Body of pancreas (tissue), 4 donors: ENCODE measurements around the gene RFC2. TPM values are rescaled to one million over a fixed set of nuclear protein-coding genes. Genes with fewer than 3 reads are reported as not detected.
"Not testable (repeated sequence)": the region's sequence is repeated elsewhere in the genome, so short reads cannot be mapped to it uniquely, and the experiment has no call there.

Experiments
- ATAC-seq: fragments of 150-250 bp; one replicate; pipeline ENCODE4 v1.9.1; 2016
- DNase-seq, 4 donors: peaks; one replicate each; pipeline ENCODE4 v3.0.0-alpha.2; 2019
- H3K27ac ChIP-seq, 4 donors: fragments of 200-600 bp; sonication (generic); 1 replicate in 3 of 4; 2 replicates in 1 of 4; pipeline versions ENCODE4 v1.5.1 to v1.6.1; 2016 to 2019; ENCODE audit warnings: mild to moderate bottlenecking in 1 of 4, mixed read lengths in 1 of 4, moderate library complexity in 1 of 4
- H3K27me3 ChIP-seq, 2 donors: fragments of 200-600 bp; sonication (generic); one replicate each; pipeline ENCODE4 v1.6.0; 2016; ENCODE audit warnings: mild to moderate bottlenecking in 1 of 2
- H3K36me3 ChIP-seq, 2 donors: fragments of 200-600 bp; sonication (generic); replicated peaks in 1 of 2; 2 replicates each; pipeline ENCODE4 v1.5.1; 2016; ENCODE audit warnings: low read depth in 2 of 2; ENCODE audit not compliant: insufficient read depth in 1 of 2
- H3K4me1 ChIP-seq: fragments of 200-600 bp; sonication (generic); one replicate; pipeline ENCODE4 v1.6.0; 2016
- H3K4me3 ChIP-seq, 2 donors: fragments of 200-600 bp; sonication (generic); 1 replicate in 1 of 2; 2 replicates in 1 of 2; pipeline ENCODE4 v1.5.1; 2016 to 2019
- H3K9me3 ChIP-seq, 3 donors: fragments of 200-600 bp; sonication (generic); 1 replicate in 2 of 3; 2 replicates in 1 of 3; pipeline ENCODE4 v1.5.1; 2016
- CTCF ChIP-seq, 7 experiments: fragments of 450-650 bp in 4 of 7; fragments of 200-600 bp in 3 of 7; sonication (generic) in 3 of 7; IDR thresholded peaks; one replicate each; pipeline ENCODE4 v1.5.1; 2016 to 2019; ENCODE audit warnings: antibody characterized with exemption in 7 of 7
- POLR2A ChIP-seq, 3 donors: fragments of 450-650 bp; IDR thresholded peaks; one replicate each; pipeline ENCODE4 v1.6.1; 2016; ENCODE audit warnings: antibody characterized with exemption in 3 of 3, mild to moderate bottlenecking in 2 of 3
- WGBS, 2 donors: methylation state at CpG; one replicate each; pipeline ENCODE4 v1.1.5; 2017; 5-methylcytosine and 5-hydroxymethylcytosine counted together
- intact Hi-C: fragments of 100-400 bp; cut with DNase I; formaldehyde crosslinking; loops from one replicate; pipeline ENCODE4 v1.15.1; 2023
- total RNA-seq, 2 donors: library from RNA; depleted of rRNA; stranded (reverse); fragments of >200 nt; gene quantifications; one replicate each; pipeline ENCODE4 v1.1.0, GENCODE V29; 2016

RFC2 gene
- total RNA-seq, 2 donors from 2014 or later = 7.9 to 10.1 TPM

- no peaks in the 10 kb centered on the region for H3K4me1 ChIP-seq
- H3K9me3 ChIP-seq = no peaks in the 10 kb centered on the region
- no peaks in the 10 kb centered on the region for H3K36me3 ChIP-seq
- no peak for TF ChIP-seq CTCF (IDR thresholded peaks at IDR 0.05)
- no peak for TF ChIP-seq POLR2A (IDR thresholded peaks at IDR 0.05)
- intact Hi-C loops = no loop called here
- DNase-seq (no peak), ATAC-seq (no peak)
- WGBS, 2 donors = 89% methylated on average over 11 of the region's 11 CpGs; no CpG with 5 or more reads in 1 of the 2 donors
- no peaks in the 10 kb centered on the region for H3K27me3 ChIP-seq
- no peak overlapping the region for H3K4me3 ChIP-seq
- H3K27ac ChIP-seq = no peak overlapping the region
Observed at GRCh38 chr7:74212661-74213060, 41.5 kb downstream of the RFC2 start.

GRCh38 chr7:74208241-74208640 lies 46.0 kb downstream of the RFC2 start:
- ATAC-seq, H3K9me3 ChIP-seq, H3K36me3 ChIP-seq, intact Hi-C loops, H3K27ac ChIP-seq, H3K4me1 ChIP-seq, H3K4me3 ChIP-seq, H3K27me3 ChIP-seq, DNase-seq: not testable (repeated sequence)
- 79 to 87% methylated on average over 5 to 7 of the region's 7 CpGs for WGBS, 2 donors

- 81 to 86% methylated on average over 10 to 11 of the region's 11 CpGs for WGBS, 2 donors
- peaks cover 8% of the 10 kb centered on the region for H3K4me1 ChIP-seq
- intact Hi-C loops = loop anchor here (2.0 kb wide), 1 partner anchor 193 kb away; no protein-coding TSS in a partner anchor
- ATAC-seq (no peak), DNase-seq (no peak)
- TF ChIP-seq POLR2A (IDR thresholded peaks at IDR 0.05) (no peak), CTCF (IDR thresholded peaks at IDR 0.05) (no peak)
- H3K4me3 ChIP-seq = no peak overlapping the region
- H3K27me3 ChIP-seq = no peaks in the 10 kb centered on the region
- H3K9me3 ChIP-seq = no peaks in the 10 kb centered on the region
- H3K36me3 ChIP-seq = no peaks in the 10 kb centered on the region
- no peak overlapping the region for H3K27ac ChIP-seq
Observed at GRCh38 chr7:74207586-74207985, 46.6 kb downstream of the RFC2 start.

- no peak overlapping the region for H3K4me3 ChIP-seq
- TF ChIP-seq POLR2A (IDR thresholded peaks at IDR 0.05) (no peak), CTCF (IDR thresholded peaks at IDR 0.05) (peak; percentile 84 to 97 (median 95))
- intact Hi-C loops = loop anchor here (2.0 kb wide), 1 partner anchor 194 kb away; no protein-coding TSS in a partner anchor
- H3K4me1 ChIP-seq = peaks cover 8% of the 10 kb centered on the region
- no peaks in the 10 kb centered on the region for H3K27me3 ChIP-seq
- no peak overlapping the region for H3K27ac ChIP-seq
- 15 to 69% methylated on average over 5 to 23 of the region's 23 CpGs for WGBS, 2 donors
- ATAC-seq (peak; percentile 90), DNase-seq (peak; percentile 87 to 91 (median 90))
- H3K36me3 ChIP-seq = no peaks in the 10 kb centered on the region
- H3K9me3 ChIP-seq = no peaks in the 10 kb centered on the region
Observed at GRCh38 chr7:74206589-74207120, 47.5 kb downstream of the RFC2 start.

- intact Hi-C loops = loop anchor here (2.0 kb wide), 1 partner anchor 195 kb away; no protein-coding TSS in a partner anchor
- not testable (repeated sequence) for H3K4me3 ChIP-seq, H3K4me1 ChIP-seq, H3K27me3 ChIP-seq, DNase-seq, ATAC-seq, H3K27ac ChIP-seq, H3K9me3 ChIP-seq, H3K36me3 ChIP-seq
- WGBS, 2 donors = 75 to 78% methylated on average over 10 of the region's 10 CpGs
Observed at GRCh38 chr7:74206052-74206451, 48.1 kb downstream of the RFC2 start.
